Ishikawa (cell line): ENCODE results near the gene GALNT2.

ENCODE experiments used
- CEBPB ChIP-seq: IDR thresholded peaks from 2 replicates; pipeline ENCODE4 v1.6.1; 2012
- CREB1 ChIP-seq: IDR thresholded peaks from 2 replicates; pipeline ENCODE4 v1.6.1; 2012; ENCODE audit warnings: low read depth
- EGR1 ChIP-seq: IDR thresholded peaks from 2 replicates; pipeline ENCODE4 v1.6.1; 2012
- EP300 ChIP-seq: IDR thresholded peaks from 2 replicates; pipeline ENCODE4 v1.6.1; 2012; ENCODE audit warnings: borderline replicate concordance
- FOXM1 ChIP-seq: IDR thresholded peaks from 2 replicates; pipeline ENCODE4 v1.6.1; 2012; ENCODE audit warnings: low read depth, borderline replicate concordance
- NFIC ChIP-seq: IDR thresholded peaks from 2 replicates; pipeline ENCODE4 v1.6.1; 2012
- RAD21 ChIP-seq: IDR thresholded peaks from 2 replicates; pipeline ENCODE4 v1.6.1; 2012; ENCODE audit warnings: low read depth
- TAF1 ChIP-seq: IDR thresholded peaks from 2 replicates; pipeline ENCODE4 v1.6.1; 2012; ENCODE audit warnings: low read depth, mild to moderate bottlenecking
- TEAD4 ChIP-seq: IDR thresholded peaks from 2 replicates; pipeline ENCODE4 v1.6.1; 2012
- ZBTB7A ChIP-seq: IDR thresholded peaks from 2 replicates; pipeline ENCODE4 v1.6.1; 2012; ENCODE audit warnings: low read depth
- TF ChIP-seq, protein P1 (sequence below): IDR thresholded peaks from 2 replicates; pipeline ENCODE4 v1.6.1; 2012; ENCODE audit warnings: low read depth, mild to moderate bottlenecking

- TF ChIP-seq ZBTB7A: no peak
- no peak for TF ChIP-seq TAF1
- no peak for TF ChIP-seq EP300
- TF ChIP-seq EGR1: no peak
- TF ChIP-seq TEAD4: no peak
- TF ChIP-seq, protein P1, sequence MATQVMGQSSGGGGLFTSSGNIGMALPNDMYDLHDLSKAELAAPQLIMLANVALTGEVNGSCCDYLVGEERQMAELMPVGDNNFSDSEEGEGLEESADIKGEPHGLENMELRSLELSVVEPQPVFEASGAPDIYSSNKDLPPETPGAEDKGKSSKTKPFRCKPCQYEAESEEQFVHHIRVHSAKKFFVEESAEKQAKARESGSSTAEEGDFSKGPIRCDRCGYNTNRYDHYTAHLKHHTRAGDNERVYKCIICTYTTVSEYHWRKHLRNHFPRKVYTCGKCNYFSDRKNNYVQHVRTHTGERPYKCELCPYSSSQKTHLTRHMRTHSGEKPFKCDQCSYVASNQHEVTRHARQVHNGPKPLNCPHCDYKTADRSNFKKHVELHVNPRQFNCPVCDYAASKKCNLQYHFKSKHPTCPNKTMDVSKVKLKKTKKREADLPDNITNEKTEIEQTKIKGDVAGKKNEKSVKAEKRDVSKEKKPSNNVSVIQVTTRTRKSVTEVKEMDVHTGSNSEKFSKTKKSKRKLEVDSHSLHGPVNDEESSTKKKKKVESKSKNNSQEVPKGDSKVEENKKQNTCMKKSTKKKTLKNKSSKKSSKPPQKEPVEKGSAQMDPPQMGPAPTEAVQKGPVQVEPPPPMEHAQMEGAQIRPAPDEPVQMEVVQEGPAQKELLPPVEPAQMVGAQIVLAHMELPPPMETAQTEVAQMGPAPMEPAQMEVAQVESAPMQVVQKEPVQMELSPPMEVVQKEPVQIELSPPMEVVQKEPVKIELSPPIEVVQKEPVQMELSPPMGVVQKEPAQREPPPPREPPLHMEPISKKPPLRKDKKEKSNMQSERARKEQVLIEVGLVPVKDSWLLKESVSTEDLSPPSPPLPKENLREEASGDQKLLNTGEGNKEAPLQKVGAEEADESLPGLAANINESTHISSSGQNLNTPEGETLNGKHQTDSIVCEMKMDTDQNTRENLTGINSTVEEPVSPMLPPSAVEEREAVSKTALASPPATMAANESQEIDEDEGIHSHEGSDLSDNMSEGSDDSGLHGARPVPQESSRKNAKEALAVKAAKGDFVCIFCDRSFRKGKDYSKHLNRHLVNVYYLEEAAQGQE: no peak
- TF ChIP-seq FOXM1: no peak
- TF ChIP-seq CEBPB: no peak
- TF ChIP-seq RAD21: no peak
- TF ChIP-seq CREB1: no peak
- no peak for TF ChIP-seq NFIC
These were observed 94.1 kb downstream of the GALNT2 start for GRCh38 chr1:230160957-230161771.
